RWPE2 (cell line): ENCODE data around the gene ANKRD37.
"Not testable (repeated sequence)": the region's sequence is repeated elsewhere in the genome, so short reads cannot be mapped to it uniquely, and the experiment has no call there.

Experiments
- ATAC-seq: fragments of 200-7000 bp; cut with Tn5 transposase; 3 replicates; pipeline ENCODE4 v1.9.1; 2021; ENCODE audit warnings: low read depth
- DNase-seq: peaks from one replicate; pipeline ENCODE4 v3.0.0-alpha.2; 2020; ENCODE audit warnings: low spot score
- H3K27ac ChIP-seq: fragments of 450-650 bp; 2 replicates; pipeline ENCODE4 v1.5.1; 2017; ENCODE audit warnings: mild to moderate bottlenecking; ENCODE audit not compliant: poor library complexity, severe bottlenecking
- H3K27me3 ChIP-seq: fragments of 250-450 bp; sonication (Bioruptor Pico); 2 replicates; pipeline ENCODE4 v1.5.1; 2021; ENCODE audit warnings: mild to moderate bottlenecking, moderate library complexity; ENCODE audit not compliant: insufficient read depth, poor library complexity, severe bottlenecking
- H3K36me3 ChIP-seq: fragments of 250-450 bp; sonication (Bioruptor Pico); 2 replicates; pipeline ENCODE4 v1.5.1; 2020; ENCODE audit warnings: low read depth, mild to moderate bottlenecking, moderate library complexity
- H3K4me1 ChIP-seq: fragments of 250-450 bp; sonication (Bioruptor Pico); 2 replicates; pipeline ENCODE4 v1.5.1; 2021; ENCODE audit warnings: mild to moderate bottlenecking, moderate library complexity; ENCODE audit not compliant: insufficient read depth, poor library complexity, severe bottlenecking
- H3K4me3 ChIP-seq: fragments of 250-450 bp; sonication (Bioruptor Pico); 2 replicates; pipeline ENCODE4 v1.5.1; 2021; ENCODE audit warnings: mild to moderate bottlenecking, moderate library complexity; ENCODE audit not compliant: severe bottlenecking
- H3K9me3 ChIP-seq: fragments of 250-450 bp; sonication (Bioruptor Pico); 2 replicates; pipeline ENCODE4 v1.5.1; 2021; ENCODE audit warnings: mild to moderate bottlenecking, moderate library complexity; ENCODE audit not compliant: severe bottlenecking
- TF ChIP-seq, protein P1 (sequence below): fragments of 450-650 bp; IDR thresholded peaks from one replicate; pipeline ENCODE4 v1.5.1; 2017; ENCODE audit warnings: mild to moderate bottlenecking, moderate library complexity; ENCODE audit not compliant: poor library complexity, severe bottlenecking

The ANKRD37 gene

DNA sequence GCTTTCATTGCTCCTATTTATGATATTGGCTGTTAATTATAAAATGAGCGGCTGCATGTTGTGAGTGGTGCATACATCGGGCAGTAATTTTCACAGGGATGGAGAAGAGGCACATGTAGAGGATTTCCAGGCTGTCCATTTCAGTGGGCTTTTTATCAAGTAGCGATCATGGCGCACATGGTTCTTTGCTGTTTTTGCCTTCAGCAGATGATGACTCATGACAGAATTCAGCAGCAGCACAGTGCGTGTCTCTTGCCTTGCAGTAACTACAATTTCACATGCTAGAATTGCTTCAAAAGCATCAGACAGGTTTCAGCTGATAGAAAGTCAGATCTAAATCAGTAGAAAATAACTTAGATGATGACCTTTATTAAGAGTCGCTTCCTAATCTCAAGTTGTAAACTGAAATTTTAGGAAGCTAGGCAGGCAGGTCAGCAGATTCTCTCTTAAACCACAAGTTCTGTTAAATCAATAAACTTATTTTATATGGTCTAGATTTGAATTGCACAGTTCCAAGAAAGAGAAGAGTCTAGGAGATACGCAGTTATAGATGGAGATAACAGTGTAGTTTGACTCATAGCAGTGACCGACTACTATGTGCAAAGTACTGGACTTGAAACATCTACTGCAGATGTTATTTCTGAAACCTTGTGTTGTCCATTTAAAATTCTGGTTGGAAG, 36.7 kb upstream of the ANKRD37 start:
- DNase-seq (no peak), ATAC-seq (no peak)
- H3K4me1 ChIP-seq = peaks cover 10% of the 10 kb centered on the region
- H3K4me3 ChIP-seq = no peak overlapping the region
- peak overlapping the region; percentile 73 for H3K27ac ChIP-seq
- no peaks in the 10 kb centered on the region for H3K36me3 ChIP-seq
- H3K27me3 ChIP-seq = no peaks in the 10 kb centered on the region
- TF ChIP-seq, protein P1, sequence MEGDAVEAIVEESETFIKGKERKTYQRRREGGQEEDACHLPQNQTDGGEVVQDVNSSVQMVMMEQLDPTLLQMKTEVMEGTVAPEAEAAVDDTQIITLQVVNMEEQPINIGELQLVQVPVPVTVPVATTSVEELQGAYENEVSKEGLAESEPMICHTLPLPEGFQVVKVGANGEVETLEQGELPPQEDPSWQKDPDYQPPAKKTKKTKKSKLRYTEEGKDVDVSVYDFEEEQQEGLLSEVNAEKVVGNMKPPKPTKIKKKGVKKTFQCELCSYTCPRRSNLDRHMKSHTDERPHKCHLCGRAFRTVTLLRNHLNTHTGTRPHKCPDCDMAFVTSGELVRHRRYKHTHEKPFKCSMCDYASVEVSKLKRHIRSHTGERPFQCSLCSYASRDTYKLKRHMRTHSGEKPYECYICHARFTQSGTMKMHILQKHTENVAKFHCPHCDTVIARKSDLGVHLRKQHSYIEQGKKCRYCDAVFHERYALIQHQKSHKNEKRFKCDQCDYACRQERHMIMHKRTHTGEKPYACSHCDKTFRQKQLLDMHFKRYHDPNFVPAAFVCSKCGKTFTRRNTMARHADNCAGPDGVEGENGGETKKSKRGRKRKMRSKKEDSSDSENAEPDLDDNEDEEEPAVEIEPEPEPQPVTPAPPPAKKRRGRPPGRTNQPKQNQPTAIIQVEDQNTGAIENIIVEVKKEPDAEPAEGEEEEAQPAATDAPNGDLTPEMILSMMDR = no peak
- H3K9me3 ChIP-seq = no peaks in the 10 kb centered on the region

DNA sequence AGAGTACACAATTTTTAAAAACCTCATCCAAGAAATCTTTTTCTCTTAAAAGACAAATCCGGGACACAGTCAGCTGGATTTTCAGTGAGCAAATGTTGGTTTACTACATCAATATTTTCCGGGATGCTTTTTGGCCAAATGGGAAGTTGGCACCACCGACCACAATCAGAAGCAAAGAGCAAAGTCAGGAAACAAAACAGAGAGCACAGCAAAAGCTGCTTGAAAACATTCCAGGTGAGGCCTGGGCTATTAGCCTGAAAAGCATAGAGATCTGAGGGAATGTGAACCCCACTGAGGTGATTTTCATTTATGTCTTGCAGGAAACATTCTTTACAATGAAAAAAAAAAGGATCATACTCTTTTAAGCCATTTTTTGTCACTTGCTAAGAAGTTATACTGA, 34.8 kb upstream of the ANKRD37 start:
- H3K4me1 ChIP-seq = peaks cover 10% of the 10 kb centered on the region
- TF ChIP-seq, protein P1 = no peak
- H3K27me3 ChIP-seq = no peaks in the 10 kb centered on the region

DNA sequence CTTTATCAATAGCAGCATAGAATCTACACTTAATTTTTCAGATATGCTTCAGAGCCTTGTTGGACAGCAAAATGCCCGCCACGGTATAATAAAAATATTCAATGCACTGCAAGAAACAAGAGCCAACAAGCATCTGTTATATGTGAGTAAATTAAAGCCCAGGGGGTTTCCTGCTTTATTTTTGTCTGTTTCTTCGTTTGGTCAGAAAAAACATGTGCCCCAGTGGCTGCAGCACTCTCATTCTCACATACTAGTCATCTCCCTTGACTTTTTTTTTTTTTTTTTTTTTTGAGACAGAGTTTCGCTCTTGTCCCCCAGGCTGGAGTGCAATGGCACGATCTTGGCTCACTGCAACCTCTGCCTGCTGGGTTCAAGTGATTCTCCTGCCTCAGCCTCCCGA, 34.1 kb upstream of the ANKRD37 start:
- H3K9me3 ChIP-seq, DNase-seq, H3K27me3 ChIP-seq, ATAC-seq, H3K36me3 ChIP-seq, H3K4me1 ChIP-seq, H3K27ac ChIP-seq, H3K4me3 ChIP-seq: not testable (repeated sequence)

More for the DNA sequence above, 34.8 kb upstream of the ANKRD37 start:
- ATAC-seq = no peak
- Histone ChIP-seq H3K36me3 (no peaks in the 10 kb centered on the region), H3K9me3 (no peaks in the 10 kb centered on the region), H3K4me3 (no peak overlapping the region), H3K27ac (no peak overlapping the region)
- no peak for DNase-seq

DNA sequence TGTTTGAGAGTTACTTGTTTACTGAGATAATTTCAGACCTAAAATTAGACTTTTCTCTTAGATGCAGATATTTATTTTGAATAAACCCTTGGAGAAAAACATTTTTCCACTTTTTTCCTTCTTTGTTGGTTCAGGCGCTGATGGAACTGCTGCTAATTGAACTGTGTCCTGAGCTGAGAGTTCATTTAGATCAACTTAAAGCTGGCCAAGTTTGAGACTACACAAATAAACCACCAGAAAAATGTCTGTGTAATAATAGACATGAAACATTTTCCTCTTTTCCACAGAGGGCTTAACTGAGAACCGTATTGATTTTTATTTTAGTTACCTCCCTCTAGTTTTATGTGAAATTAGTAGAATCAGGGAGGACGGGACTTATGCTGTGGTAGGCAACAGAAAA, 33.4 kb upstream of the ANKRD37 start:
- Histone ChIP-seq H3K9me3 (no peaks in the 10 kb centered on the region), H3K27me3 (no peaks in the 10 kb centered on the region), H3K4me3 (no peak overlapping the region), H3K27ac (no peak overlapping the region), H3K4me1 (peaks cover 8% of the 10 kb centered on the region), H3K36me3 (no peaks in the 10 kb centered on the region)
- no peak for DNase-seq
- TF ChIP-seq, protein P1 = no peak
- ATAC-seq = no peak

DNA sequence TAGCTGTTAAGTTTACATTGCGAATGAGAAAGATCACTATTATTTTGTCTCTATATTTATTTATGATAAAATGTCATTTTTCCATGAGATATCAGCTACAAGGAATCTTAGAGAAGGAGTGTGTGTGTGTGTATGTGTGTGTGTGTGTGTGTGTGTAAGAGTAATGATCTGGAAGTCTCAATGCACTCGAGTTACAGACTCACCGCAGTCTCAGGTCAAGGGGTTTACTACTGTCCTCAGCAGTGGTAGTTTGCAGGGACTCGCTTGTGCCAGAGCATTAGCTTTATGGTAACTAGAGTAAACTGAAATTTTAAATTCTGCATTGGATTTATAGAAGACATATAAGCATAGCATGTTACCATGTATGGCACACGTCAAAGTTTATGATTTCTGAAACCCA, 31.8 kb upstream of the ANKRD37 start:
- no peaks in the 10 kb centered on the region for H3K4me1 ChIP-seq
- TF ChIP-seq, protein P1 = no peak
- ATAC-seq (no peak), DNase-seq (no peak)
- no peaks in the 10 kb centered on the region for H3K36me3 ChIP-seq
- H3K9me3 ChIP-seq = no peaks in the 10 kb centered on the region
- H3K27me3 ChIP-seq = no peaks in the 10 kb centered on the region
- H3K4me3 ChIP-seq = no peak overlapping the region
- H3K27ac ChIP-seq = no peak overlapping the region
